ENCODE measurements around the gene DARS1.

Gene DARS1

DNA sequence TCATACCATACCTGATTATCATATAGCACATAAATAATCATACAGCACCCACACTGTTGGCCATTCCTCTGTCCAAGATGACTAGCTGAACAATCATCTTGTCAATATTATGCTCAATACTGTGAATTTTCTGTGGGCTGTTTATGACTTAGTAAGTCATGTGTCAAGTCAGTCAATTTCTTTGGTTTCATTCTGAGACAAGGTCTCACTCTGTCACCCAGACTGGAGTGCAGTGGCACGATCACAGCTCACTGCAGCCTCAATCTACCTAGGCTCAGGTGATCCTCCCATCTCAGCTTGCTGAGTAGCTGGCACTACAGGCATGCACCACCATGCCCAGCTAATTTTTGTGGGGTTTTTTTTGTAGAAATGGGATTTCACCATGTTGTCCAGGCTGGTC is 114.9 kb downstream of the DARS1 start:
- Histone ChIP-seq H3K4me2 (ENCODE audit: low read depth, low read length, poor library complexity, severe bottlenecking) (no peak overlapping the region), H3K79me2 (ENCODE audit: insufficient read depth, low read length) (peaks cover 49% of the 10 kb centered on the region), H3F3A (ENCODE audit: insufficient read depth) (peaks cover 13% of the 10 kb centered on the region; the same call in 1 of the 2 replicates), H3K4me3 (ENCODE audit: insufficient read depth, low read length, poor library complexity, severe bottlenecking) (no peak overlapping the region), H4K20me1 (ENCODE audit: low read depth, low read length) (peaks cover 32% of the 10 kb centered on the region), H3K27me3 (ENCODE audit: low read length) (no peaks in the 10 kb centered on the region), H2AFZ (ENCODE audit: low read depth, low read length, severe bottlenecking) (no peak overlapping the region), H3K36me3 (ENCODE audit: low read length) (peaks cover 74% of the 10 kb centered on the region), H3K9me2 (replicated peaks; ENCODE audit: insufficient read depth, low read length) (no peaks in the 10 kb centered on the region), H3K27ac (ENCODE audit: low read depth, low read length) (no peak overlapping the region), H3K9me3 (ENCODE audit: insufficient read depth, low read length) (no peaks in the 10 kb centered on the region), H3K9ac (ENCODE audit: low read length) (no peak overlapping the region)
- TF ChIP-seq, protein P1, sequence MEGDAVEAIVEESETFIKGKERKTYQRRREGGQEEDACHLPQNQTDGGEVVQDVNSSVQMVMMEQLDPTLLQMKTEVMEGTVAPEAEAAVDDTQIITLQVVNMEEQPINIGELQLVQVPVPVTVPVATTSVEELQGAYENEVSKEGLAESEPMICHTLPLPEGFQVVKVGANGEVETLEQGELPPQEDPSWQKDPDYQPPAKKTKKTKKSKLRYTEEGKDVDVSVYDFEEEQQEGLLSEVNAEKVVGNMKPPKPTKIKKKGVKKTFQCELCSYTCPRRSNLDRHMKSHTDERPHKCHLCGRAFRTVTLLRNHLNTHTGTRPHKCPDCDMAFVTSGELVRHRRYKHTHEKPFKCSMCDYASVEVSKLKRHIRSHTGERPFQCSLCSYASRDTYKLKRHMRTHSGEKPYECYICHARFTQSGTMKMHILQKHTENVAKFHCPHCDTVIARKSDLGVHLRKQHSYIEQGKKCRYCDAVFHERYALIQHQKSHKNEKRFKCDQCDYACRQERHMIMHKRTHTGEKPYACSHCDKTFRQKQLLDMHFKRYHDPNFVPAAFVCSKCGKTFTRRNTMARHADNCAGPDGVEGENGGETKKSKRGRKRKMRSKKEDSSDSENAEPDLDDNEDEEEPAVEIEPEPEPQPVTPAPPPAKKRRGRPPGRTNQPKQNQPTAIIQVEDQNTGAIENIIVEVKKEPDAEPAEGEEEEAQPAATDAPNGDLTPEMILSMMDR (IDR thresholded peaks at IDR 0.05; ENCODE audit: insufficient read depth, low read length, poor library complexity, severe bottlenecking), result no peak
- TF ChIP-seq EZH2phosphoT487 (conservative IDR thresholded peaks at IDR 0.05; ENCODE audit: low read length), result no peak

GRCh38 chr2:135863233-135863632 is 122.2 kb downstream of the DARS1 start:
- H3K4me3 ChIP-seq (ENCODE audit: insufficient read depth, low read length, poor library complexity, severe bottlenecking), result no peak overlapping the region
- no peak overlapping the region for H3K4me2 ChIP-seq (ENCODE audit: low read depth, low read length, poor library complexity, severe bottlenecking)
- H3K9me2 ChIP-seq (replicated peaks; ENCODE audit: insufficient read depth, low read length), result no peaks in the 10 kb centered on the region
- H4K20me1 ChIP-seq (ENCODE audit: low read depth, low read length), result peaks cover 4% of the 10 kb centered on the region; the same call in 1 of the 2 replicates
- no peak overlapping the region for H3K27ac ChIP-seq (ENCODE audit: low read depth, low read length)
- H3K79me2 ChIP-seq (ENCODE audit: insufficient read depth, low read length), result peaks cover 4% of the 10 kb centered on the region; the same call in 1 of the 2 replicates
- peaks cover 3% of the 10 kb centered on the region; the same call in 1 of the 2 replicates for H3F3A ChIP-seq (ENCODE audit: insufficient read depth)
- TF ChIP-seq EZH2phosphoT487 (conservative IDR thresholded peaks at IDR 0.05; ENCODE audit: low read length), result no peak
- TF ChIP-seq, protein P1 (IDR thresholded peaks at IDR 0.05; ENCODE audit: insufficient read depth, low read length, poor library complexity, severe bottlenecking), result no peak
- no peaks in the 10 kb centered on the region for H3K9me3 ChIP-seq (ENCODE audit: insufficient read depth, low read length)
- H3K27me3 ChIP-seq (ENCODE audit: low read length), result no peaks in the 10 kb centered on the region
- peaks cover 82% of the 10 kb centered on the region for H3K36me3 ChIP-seq (ENCODE audit: low read length)
- H2AFZ ChIP-seq (ENCODE audit: low read depth, low read length, severe bottlenecking), result no peak overlapping the region
- no peak overlapping the region for H3K9ac ChIP-seq (ENCODE audit: low read length)

DNA sequence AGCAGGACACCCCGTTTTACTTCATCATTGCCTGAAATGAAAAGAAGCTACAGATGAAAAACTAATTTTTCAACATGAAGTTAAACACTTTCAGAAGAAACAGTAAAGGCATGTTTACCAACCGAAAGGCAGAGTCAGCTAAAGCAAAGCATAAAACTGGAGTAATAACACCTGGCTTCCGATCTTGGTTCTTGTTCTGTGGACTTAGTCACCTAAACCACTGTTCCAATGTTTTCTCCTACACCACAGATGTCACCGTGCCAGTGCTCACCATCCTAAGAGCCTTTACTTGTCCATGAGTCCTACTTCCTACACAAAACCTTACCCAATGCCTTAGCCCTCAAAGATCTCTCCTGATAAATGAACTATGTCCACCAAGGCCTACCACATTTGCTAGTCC is 122.7 kb downstream of the DARS1 start:
- no peak overlapping the region for H3K9ac ChIP-seq (ENCODE audit: low read length)
- H4K20me1 ChIP-seq (ENCODE audit: low read depth, low read length), result peaks cover 4% of the 10 kb centered on the region; the same call in 1 of the 2 replicates
- no peak for TF ChIP-seq EZH2phosphoT487 (conservative IDR thresholded peaks at IDR 0.05; ENCODE audit: low read length)
- TF ChIP-seq, protein P1 (IDR thresholded peaks at IDR 0.05; ENCODE audit: insufficient read depth, low read length, poor library complexity, severe bottlenecking), result no peak
- peaks cover 81% of the 10 kb centered on the region for H3K36me3 ChIP-seq (ENCODE audit: low read length)
- no peaks in the 10 kb centered on the region for H3K27me3 ChIP-seq (ENCODE audit: low read length)
- peaks cover 3% of the 10 kb centered on the region; the same call in 1 of the 2 replicates for H3F3A ChIP-seq (ENCODE audit: insufficient read depth)
- H3K27ac ChIP-seq (ENCODE audit: low read depth, low read length), result no peak overlapping the region
- H3K4me2 ChIP-seq (ENCODE audit: low read depth, low read length, poor library complexity, severe bottlenecking), result no peak overlapping the region
- no peaks in the 10 kb centered on the region for H3K9me3 ChIP-seq (ENCODE audit: insufficient read depth, low read length)
- no peak overlapping the region for H2AFZ ChIP-seq (ENCODE audit: low read depth, low read length, severe bottlenecking)
- peaks cover 4% of the 10 kb centered on the region; the same call in 1 of the 2 replicates for H3K79me2 ChIP-seq (ENCODE audit: insufficient read depth, low read length)
- H3K9me2 ChIP-seq (replicated peaks; ENCODE audit: insufficient read depth, low read length), result no peaks in the 10 kb centered on the region
- no peak overlapping the region for H3K4me3 ChIP-seq (ENCODE audit: insufficient read depth, low read length, poor library complexity, severe bottlenecking)

All from SU-DHL-6 (cell line).